AG08396 (cell line): Measurements from ENCODE around the gene SEM1.
"Not testable (repeated sequence)": the region's sequence is repeated elsewhere in the genome, so short reads cannot be mapped to it uniquely, and the experiment has no call there.

Experiments
- DNase-seq: peaks from one replicate; pipeline ENCODE4 v3.0.0; 2012; ENCODE audit warnings: low spot score, mixed read lengths

Gene SEM1

DNA sequence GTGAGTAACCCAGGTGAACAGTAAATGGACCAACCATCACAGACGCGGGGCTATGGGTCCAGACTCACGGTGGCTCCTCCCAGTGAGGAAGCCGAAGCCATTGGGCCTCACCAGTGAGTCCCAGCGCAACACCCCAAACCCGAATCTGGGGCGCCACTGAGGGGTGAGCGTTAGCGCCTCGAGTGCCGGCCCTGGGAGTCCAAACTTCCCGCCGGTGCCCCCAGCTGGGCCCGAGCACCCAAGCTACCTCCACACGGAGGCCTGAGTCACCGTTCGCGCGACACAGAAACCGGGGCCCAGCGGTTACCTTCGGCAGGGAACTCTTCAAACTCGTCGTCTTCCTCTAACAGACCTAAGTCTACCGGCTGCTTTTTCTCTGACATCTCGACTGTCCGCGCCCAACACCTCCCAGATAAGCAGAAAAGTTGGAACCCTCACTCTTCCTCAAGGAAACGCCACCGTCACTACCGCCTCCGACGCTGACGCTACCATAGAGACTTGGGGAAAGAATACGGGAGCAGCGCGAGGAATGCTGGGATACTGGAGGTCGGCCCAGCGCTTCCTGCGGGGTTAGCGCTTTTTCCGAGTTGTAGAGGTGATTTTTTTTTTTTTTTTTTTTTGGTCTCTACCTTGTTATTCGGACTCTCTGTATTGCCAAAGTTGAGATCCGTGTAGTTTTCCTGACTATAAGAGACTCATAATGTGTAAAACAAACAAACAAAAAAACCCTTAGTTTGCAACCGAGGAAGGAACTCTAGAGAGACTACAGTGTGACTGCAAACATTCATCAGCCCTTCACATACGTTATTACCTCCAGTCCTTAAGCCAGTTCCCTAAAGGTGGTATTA lies at the start of gene SEM1:
Gene SEM1 (minus strand): TSS at position 466 of the 848 bp plus-strand sequence. CDS start 83 bp downstream, at position 383.
- DNase-seq: peak; percentile 81

DNA sequence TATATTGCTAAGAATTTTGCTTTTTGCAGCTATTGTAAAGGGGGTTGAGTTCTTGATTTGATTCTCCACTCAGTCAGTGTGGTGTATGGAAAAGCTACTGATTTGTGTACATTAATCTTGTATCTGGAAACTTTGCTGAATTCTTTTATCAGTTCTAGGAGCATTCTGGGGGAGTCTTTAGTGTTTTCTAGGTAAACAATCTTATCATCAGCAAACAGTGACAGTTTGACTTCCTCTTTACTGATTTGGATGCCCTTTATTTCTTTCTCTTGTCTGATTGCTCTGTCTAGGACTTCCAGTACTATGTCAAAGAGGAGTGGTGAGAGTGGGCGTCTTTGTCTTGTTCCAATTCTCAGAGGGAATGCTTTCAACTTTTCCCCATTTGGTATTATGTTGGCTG lies 48.2 kb upstream of the SEM1 start:
- not testable (repeated sequence) for DNase-seq

DNA sequence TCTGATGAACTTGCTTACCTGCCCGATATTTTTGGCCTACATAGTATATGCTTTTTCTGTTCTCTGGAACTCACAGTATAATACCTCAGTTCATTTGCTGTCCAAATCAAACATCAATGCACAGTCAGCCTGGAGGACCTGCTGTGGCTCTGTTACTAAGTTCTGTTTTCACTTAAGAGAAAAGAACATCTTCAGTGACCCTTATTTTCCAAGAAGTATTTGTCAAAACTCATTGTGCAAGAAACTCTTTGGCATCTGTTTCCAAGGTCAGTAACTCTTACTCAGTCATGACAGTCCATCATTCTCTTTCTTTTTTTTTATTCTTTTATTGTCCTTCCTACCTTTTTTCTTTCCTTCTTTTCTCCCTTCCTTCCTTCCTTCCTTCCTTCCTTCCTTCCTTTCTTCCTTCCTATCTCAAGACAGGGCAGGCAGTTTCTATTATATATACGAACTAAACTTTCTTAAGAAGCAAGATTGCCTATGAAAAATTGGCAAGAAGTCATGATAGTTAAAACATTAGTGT lies 37.8 kb upstream of the SEM1 start:
- no peak for DNase-seq

- no peak for DNase-seq
Observed at GRCh38 chr7:96740130-96740529, 30.5 kb upstream of the SEM1 start.

GRCh38 chr7:96739609-96740008 lies 30.0 kb upstream of the SEM1 start:
- DNase-seq: no peak

DNA sequence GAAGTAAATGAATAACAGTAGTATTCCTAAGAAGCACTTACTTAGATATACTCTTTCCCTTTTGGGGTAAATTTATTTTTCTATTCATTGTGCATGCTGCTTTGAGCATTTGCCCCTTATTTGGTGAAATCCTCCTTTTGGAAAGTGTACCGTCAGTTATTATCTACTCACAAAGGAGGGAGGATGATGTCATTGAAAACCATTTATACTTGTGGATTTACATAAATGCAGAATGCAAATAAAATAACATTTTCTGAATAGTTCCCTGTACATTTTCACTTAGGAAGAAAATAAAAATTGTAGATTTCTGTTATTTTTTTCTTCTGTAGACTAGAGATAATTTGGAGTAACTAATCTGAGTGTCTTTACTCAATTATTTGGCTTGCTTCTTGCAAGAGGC lies 29.5 kb upstream of the SEM1 start:
- no peak for DNase-seq

DNA sequence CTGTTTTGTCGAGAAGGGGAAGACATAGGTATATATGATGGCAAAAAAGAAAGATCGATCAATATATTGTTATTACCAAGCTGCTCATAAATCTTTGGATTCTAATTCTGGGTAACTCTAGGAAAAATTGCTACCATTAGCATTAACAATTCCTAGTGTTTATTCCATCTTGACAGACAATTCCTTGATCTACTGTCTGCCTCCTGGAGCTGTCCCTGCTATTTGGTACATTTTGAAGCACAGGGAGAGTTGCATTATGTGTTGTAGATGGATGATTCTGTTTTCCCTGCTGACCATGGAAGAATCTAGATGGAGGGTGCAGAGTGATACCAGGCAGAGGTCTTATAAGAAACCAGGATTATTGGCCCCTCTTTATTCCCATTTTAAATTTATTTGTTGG lies 29.1 kb upstream of the SEM1 start:
- no peak for DNase-seq

DNA sequence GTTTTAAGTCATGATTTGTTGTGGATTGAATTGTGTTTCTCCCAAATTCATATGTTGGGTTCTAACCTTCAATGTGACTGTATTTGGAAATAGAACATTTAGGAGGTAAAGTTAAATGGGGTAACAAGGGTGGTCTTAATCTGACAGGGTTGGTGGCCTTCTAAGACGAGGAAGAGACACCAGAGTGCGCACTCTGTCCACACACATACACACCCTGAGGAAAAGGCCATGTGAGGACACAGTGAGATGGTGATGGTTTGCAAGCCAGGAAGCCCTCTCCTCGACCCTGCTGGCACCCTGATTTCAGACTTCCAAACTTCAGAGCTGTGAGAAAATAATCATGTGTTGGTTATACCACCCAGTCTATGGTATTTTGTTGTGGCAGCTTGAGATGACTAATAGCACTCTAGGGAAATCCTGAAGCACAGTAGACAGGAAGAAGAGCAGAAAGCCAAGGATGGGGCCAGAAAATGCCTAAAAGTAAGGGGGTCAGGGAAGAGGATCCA lies 28.0 kb upstream of the SEM1 start:
- DNase-seq: no peak

DNA sequence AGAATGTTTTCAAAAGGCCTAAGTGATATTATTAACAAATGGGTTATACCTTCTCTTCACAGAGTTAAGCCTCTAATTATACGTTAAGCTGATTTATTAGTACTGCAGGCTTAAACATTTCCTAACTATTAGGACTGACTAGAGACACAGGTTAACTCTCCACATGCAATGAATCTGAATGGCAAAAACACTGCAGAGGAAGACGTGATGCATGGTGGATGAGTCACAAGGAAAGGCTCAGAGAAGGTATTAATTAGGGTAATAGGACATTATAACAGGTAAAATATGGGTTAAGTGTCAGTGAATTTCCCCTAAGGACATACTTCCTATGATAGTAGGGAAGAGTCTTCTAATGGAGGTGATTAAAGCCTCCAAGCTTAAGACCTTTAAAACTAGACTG lies 24.7 kb upstream of the SEM1 start:
- DNase-seq: no peak

GRCh38 chr7:96729820-96730219 lies 20.2 kb upstream of the SEM1 start:
- DNase-seq: no peak

DNA sequence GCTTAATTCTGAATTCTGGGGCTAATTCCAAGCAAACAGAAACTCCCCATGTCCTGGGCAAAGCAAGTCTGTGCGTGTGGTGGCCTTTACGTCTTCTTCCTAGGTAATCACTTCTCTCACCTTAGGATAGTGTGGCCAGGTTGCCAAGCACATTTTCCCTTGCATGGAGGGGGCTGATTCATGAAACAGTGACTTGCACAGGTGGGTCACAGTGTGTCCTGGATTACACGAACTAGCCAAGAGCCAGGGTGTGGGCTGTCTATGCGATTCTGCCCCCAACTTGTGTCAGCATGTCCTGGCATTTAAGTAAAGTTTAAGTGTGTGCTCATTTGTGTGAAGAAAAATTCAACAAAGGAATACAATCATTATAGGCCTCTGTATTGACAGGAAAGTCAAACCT lies 18.5 kb upstream of the SEM1 start:
- DNase-seq: no peak

- no peak for DNase-seq
Observed at GRCh38 chr7:96727534-96728088, 18.0 kb upstream of the SEM1 start.

- DNase-seq: no peak
Observed at GRCh38 chr7:96723622-96724021, 14.0 kb upstream of the SEM1 start.

GRCh38 chr7:96722928-96723327 lies 13.3 kb upstream of the SEM1 start:
- not testable (repeated sequence) for DNase-seq

DNA sequence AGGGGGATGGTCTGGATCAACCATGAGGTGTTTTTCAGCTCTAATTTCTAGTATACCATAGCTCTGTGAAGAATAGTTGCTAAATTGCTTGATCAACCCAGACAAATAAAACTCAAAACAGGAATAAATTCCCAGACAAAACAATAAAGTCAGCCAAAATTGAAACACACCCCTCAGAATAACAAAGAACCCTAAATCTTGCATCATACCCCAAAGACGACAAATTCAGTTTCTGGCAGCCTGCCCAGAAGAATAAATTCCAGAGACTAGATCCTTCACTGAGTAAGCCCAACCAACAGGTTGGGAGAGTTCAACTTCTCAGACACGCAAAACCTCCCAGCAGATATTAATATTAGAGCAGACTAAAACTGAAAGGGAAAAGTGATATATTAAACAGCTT lies 11.2 kb upstream of the SEM1 start:
- DNase-seq: no peak

GRCh38 chr7:96719164-96719563 lies 9.5 kb upstream of the SEM1 start:
- no peak for DNase-seq

- DNase-seq: no peak
Observed at GRCh38 chr7:96718107-96719003, 8.7 kb upstream of the SEM1 start.

GRCh38 chr7:96713037-96713436 lies 3.4 kb upstream of the SEM1 start:
- no peak for DNase-seq

DNA sequence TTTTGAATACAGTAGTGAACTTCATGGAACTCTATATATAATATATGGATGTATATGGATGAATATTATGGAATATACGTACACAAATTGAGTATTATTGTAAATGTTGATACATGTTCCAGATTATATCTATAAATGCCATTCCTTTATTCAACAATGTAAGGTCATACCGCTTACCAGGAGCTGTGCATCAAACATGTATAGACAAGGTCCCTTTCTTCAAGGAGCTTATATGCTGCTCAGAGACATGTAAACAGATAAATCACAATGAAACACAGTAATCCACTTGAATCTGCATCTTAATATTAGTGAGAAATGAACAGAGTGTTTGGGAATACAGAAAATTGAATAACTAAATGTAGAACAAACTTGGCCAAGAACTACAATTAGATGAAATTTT lies 898 bp upstream of the SEM1 start:
- no peak for DNase-seq

DNA sequence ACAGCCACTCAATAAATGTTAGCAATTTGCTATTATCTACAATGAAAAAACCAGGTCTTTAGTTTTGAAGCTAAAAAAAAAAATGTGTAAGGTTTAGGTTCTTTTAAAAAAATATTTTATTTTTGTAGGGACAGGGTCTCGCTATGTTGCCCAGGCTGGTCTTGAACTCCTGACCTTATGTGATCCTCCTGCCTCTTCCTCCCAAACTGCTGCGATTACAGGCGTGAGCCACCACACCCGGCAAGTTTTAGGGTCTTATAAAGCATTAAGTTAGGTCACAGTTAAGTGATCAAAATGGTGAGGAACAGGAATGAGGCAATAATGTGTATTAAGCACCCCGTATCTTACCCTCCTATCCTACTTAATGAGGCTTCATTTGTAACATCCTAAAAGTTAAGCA lies 774 bp downstream of the SEM1 start:
- DNase-seq: no peak

DNA sequence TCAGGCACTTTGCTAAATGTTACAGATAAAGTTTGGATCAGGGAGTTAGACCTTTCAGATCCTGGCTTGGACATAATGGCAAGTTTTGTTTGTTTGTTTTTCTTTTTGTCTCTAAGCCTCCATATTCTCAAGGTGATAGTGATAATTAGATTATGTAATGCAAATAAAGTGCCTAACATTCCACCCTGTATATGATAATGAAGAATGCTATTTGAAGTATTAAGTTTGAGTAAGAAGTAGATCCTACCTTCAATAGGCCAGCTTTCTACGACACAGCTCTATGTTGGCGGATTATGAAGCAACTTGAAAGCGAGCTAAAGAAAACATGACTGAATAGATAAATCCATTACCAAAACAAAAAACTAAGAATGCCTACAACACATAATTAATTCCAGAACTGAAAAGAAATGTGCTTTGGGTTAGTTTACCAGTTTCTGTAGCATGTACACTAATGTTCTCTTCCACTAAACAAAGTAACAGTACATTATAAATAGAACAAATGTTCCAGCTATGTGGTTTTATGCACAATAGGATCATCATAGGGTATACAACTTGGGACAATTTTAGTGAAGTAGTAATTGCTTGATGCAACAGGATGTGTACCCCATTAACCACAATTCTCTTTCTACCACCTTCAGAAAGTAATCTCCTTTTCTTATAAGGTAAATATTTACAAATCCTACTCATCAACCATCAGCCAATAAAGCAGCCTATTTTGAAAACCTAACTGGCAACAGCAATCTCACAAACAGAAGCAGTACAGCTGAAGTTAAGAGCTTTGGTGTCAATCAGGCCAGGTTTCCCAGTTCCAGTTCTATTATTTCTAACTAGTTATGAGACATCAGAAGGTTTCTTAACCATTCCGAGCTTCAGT lies 1.5 kb downstream of the SEM1 start:
- no peak for DNase-seq
